Caco-2 (cell line): Measurements from ENCODE around the gene GLIS1. TPM values are rescaled to one million over a fixed set of nuclear protein-coding genes. Genes with fewer than 3 reads are reported as not detected.

ENCODE experiments used
- BruUV-seq: library from RNA; stranded (reverse); fragments of 400-500 nt; replicated peaks from 2 replicates; lab custom pipeline; 2021; lab: Mats Ljungman, UMichigan
- CTCF ChIA-PET: fragments of 300-600 bp; sonication (Branson Sonifier 250); formaldehyde crosslinking; loops from one replicate; lab custom pipeline; 2022; ENCODE audit warnings: antibody characterized with exemption; lab: Charles Lee
- POLR2A ChIA-PET: fragments of 300-600 bp; sonication (Branson Sonifier 250); formaldehyde crosslinking; loops from one replicate; lab custom pipeline; 2022; ENCODE audit warnings: antibody characterized with exemption; lab: Charles Lee
- DNase-seq, 2 experiments: peaks; one replicate each; pipeline versions ENCODE4 v3.0.0 to v3.0.0-alpha.2; 2020 to 2022
- H3K27me3 ChIP-seq: replicated peaks from 2 replicates; pipeline ENCODE4 v1.6.0; 2011; ENCODE audit warnings: low read length; ENCODE audit not compliant: control insufficient read depth, insufficient read depth
- H3K36me3 ChIP-seq: 2 replicates; pipeline ENCODE4 v1.5.1; 2011; ENCODE audit warnings: low read length; ENCODE audit not compliant: control insufficient read depth, insufficient read depth
- H3K4me1 ChIP-seq: fragments of 250-450 bp; sonication (Bioruptor Pico); 2 replicates; pipeline ENCODE4 v1.5.1; 2020; ENCODE audit warnings: mild to moderate bottlenecking
- H3K4me3 ChIP-seq: 2 replicates; pipeline ENCODE4 v1.5.1; 2011; ENCODE audit warnings: low read depth, mild to moderate bottlenecking, control low read depth, low read length
- H3K9me3 ChIP-seq: fragments of 250-450 bp; sonication (Bioruptor Pico); 2 replicates; pipeline ENCODE4 v1.5.1; 2020; ENCODE audit warnings: mild to moderate bottlenecking, moderate library complexity
- H3K27ac Mint-ChIP-seq: one replicate; pipeline ENCODE4 v1.8.0; 2022; ENCODE audit warnings: mixed read lengths; ENCODE audit not compliant: unreplicated experiment
- H3K27me3 Mint-ChIP-seq: one replicate; pipeline ENCODE4 v1.8.0; 2022; ENCODE audit warnings: mixed read lengths; ENCODE audit not compliant: insufficient read depth, unreplicated experiment
- H3K36me3 Mint-ChIP-seq: one replicate; pipeline ENCODE4 v1.8.0; 2022; ENCODE audit warnings: mild to moderate bottlenecking, mixed read lengths; ENCODE audit not compliant: insufficient read depth, unreplicated experiment
- H3K4me1 Mint-ChIP-seq: one replicate; pipeline ENCODE4 v1.8.0; 2022; ENCODE audit warnings: low read depth, mixed read lengths; ENCODE audit not compliant: unreplicated experiment
- H3K4me3 Mint-ChIP-seq: one replicate; pipeline ENCODE4 v1.8.0; 2022; ENCODE audit warnings: mild to moderate bottlenecking, moderate library complexity, mixed read lengths; ENCODE audit not compliant: unreplicated experiment
- H3K9me3 Mint-ChIP-seq: one replicate; pipeline ENCODE4 v1.8.0; 2022; ENCODE audit warnings: mixed read lengths; ENCODE audit not compliant: unreplicated experiment
- CTCF ChIP-seq, 2 experiments: fragments of 200-600 bp in 1 of 2; IDR thresholded peaks; 1 replicate in 1 of 2; 2 replicates in 1 of 2; pipeline versions ENCODE4 v1.5.1 to v1.8.0; 2011 to 2022; ENCODE audit warnings: antibody characterized with exemption in 1 of 2, control low read depth in 1 of 2, inconsistent platforms in 1 of 2, low read depth in 1 of 2, low read length in 1 of 2, mild to moderate bottlenecking in 1 of 2, moderate library complexity in 1 of 2; ENCODE audit not compliant: insufficient read depth in 1 of 2, severe bottlenecking in 1 of 2, unreplicated experiment in 1 of 2
- intact Hi-C: fragments of 100-400 bp; cut with micrococcal nuclease; formaldehyde crosslinking; loops from one replicate; pipeline ENCODE4 v1.10.0; 2022; ENCODE audit not compliant: unreplicated experiment
- total RNA-seq: library from RNA; stranded (reverse); gene quantifications from 2 replicates; pipeline ENCODE4 v1.2.3, GENCODE V29; 2022

The GLIS1 gene
- total RNA-seq, 1 experiment from 2014 or later, result not detected

GRCh38 chr1:53677486-53677885 lies 61.5 kb downstream of the GLIS1 start:
- BruUV-seq, result no TSS peak
- no peaks in the 10 kb centered on the region for H3K27me3 ChIP-seq

GRCh38 chr1:53672785-53673184 lies 66.2 kb downstream of the GLIS1 start:
- Histone ChIP-seq H3K4me1 (no peaks in the 10 kb centered on the region), H3K36me3 (no peaks in the 10 kb centered on the region), H3K9me3 (no peaks in the 10 kb centered on the region), H3K4me3 (no peak overlapping the region), H3K27me3 (no peaks in the 10 kb centered on the region)
- Mint-ChIP-seq H3K36me3 (no peaks in the 10 kb centered on the region), H3K4me3 (no peak overlapping the region), H3K27ac (no peak overlapping the region), H3K9me3 (no peaks in the 10 kb centered on the region), H3K4me1 (no peaks in the 10 kb centered on the region), H3K27me3 (no peaks in the 10 kb centered on the region)
- no peak for DNase-seq
- BruUV-seq, result no TSS peak
- ChIA-PET POLR2A (no interaction called here), CTCF (no interaction called here)
- TF ChIP-seq CTCF (IDR thresholded peaks at IDR 0.05; ENCODE audit: insufficient read depth in 1 of 2, low read depth in 1 of 2, low read length in 1 of 2, severe bottlenecking in 1 of 2, unreplicated experiment in 1 of 2), result no peak
- intact Hi-C loops, result no loop called here

More at GRCh38 chr1:53677486-53677885, 61.5 kb downstream of the GLIS1 start:
- no peak overlapping the region for H3K4me3 Mint-ChIP-seq
- H3K36me3 ChIP-seq, result no peaks in the 10 kb centered on the region
- ChIA-PET CTCF (no interaction called here), POLR2A (interaction anchor here (0.6 kb wide), 1 partner anchor 1272 kb away, joined by 4 read pairs; no protein-coding TSS in a partner anchor)
- H3K27ac Mint-ChIP-seq, result no peak overlapping the region
- no peaks in the 10 kb centered on the region for H3K9me3 ChIP-seq
- no peaks in the 10 kb centered on the region for H3K9me3 Mint-ChIP-seq
- H3K4me1 ChIP-seq, result no peaks in the 10 kb centered on the region
- no peaks in the 10 kb centered on the region for H3K36me3 Mint-ChIP-seq
- no peak for TF ChIP-seq CTCF (IDR thresholded peaks at IDR 0.05; ENCODE audit: insufficient read depth in 1 of 2, low read depth in 1 of 2, low read length in 1 of 2, severe bottlenecking in 1 of 2, unreplicated experiment in 1 of 2)
- H3K27me3 Mint-ChIP-seq, result peaks cover 2% of the 10 kb centered on the region
- H3K4me1 Mint-ChIP-seq, result peaks cover 6% of the 10 kb centered on the region
- no peak for DNase-seq
- intact Hi-C loops, result no loop called here
- no peak overlapping the region for H3K4me3 ChIP-seq

GRCh38 chr1:53672243-53672642 lies 66.7 kb downstream of the GLIS1 start:
- intact Hi-C loops, result no loop called here
- Mint-ChIP-seq H3K27ac (no peak overlapping the region), H3K4me1 (no peaks in the 10 kb centered on the region), H3K9me3 (no peaks in the 10 kb centered on the region), H3K36me3 (no peaks in the 10 kb centered on the region), H3K4me3 (no peak overlapping the region), H3K27me3 (no peaks in the 10 kb centered on the region)
- POLR2A ChIA-PET, result no interaction called here
- no peaks in the 10 kb centered on the region for H3K4me1 ChIP-seq
- no peaks in the 10 kb centered on the region for H3K9me3 ChIP-seq
- no peaks in the 10 kb centered on the region for H3K36me3 ChIP-seq
- no peak for TF ChIP-seq CTCF (IDR thresholded peaks at IDR 0.05; ENCODE audit: insufficient read depth in 1 of 2, low read depth in 1 of 2, low read length in 1 of 2, severe bottlenecking in 1 of 2, unreplicated experiment in 1 of 2)
- no peak for DNase-seq
- CTCF ChIA-PET, result no interaction called here
- H3K27me3 ChIP-seq, result no peaks in the 10 kb centered on the region
- BruUV-seq, result no TSS peak
- H3K4me3 ChIP-seq, result no peak overlapping the region
